PC-3 (cell line): ENCODE measurements around the gene SELPLG. TPM values are rescaled to one million over a fixed set of nuclear protein-coding genes. Genes with fewer than 3 reads are reported as not detected.

Experiments
- ATAC-seq: fragments of 200-7000 bp; cut with Tn5 transposase; 2 replicates; pipeline ENCODE4 v1.9.1; 2020; ENCODE audit warnings: mild to moderate bottlenecking, moderate library complexity
- BruUV-seq: library from RNA; stranded (reverse); fragments of 400-500 nt; replicated peaks from 2 replicates; lab custom pipeline; 2021; lab: Mats Ljungman, UMichigan
- CTCF ChIA-PET: fragments of 300-600 bp; sonication (Branson Sonifier 250); formaldehyde crosslinking; loops from one replicate; lab custom pipeline; 2022; ENCODE audit warnings: antibody characterized with exemption; lab: Charles Lee
- POLR2A ChIA-PET: fragments of 300-600 bp; sonication (Branson Sonifier 250); formaldehyde crosslinking; loops from one replicate; lab custom pipeline; 2022; ENCODE audit warnings: antibody characterized with exemption; ENCODE audit not compliant: unreplicated experiment; lab: Charles Lee
- DNase-seq: peaks from one replicate; pipeline ENCODE4 v3.0.0-alpha.2; 2015
- H2AFZ ChIP-seq: fragments of 300-600 bp; sonication (generic); 2 replicates; pipeline ENCODE4 v1.6.0; 2016; ENCODE audit warnings: antibody characterized with exemption, low read length
- H3F3A ChIP-seq: fragments of 300-600 bp; sonication (generic); one replicate; pipeline ENCODE4 v1.6.0; 2017; ENCODE audit warnings: antibody characterized with exemption, low read length, control low read depth, mild to moderate bottlenecking; ENCODE audit not compliant: unreplicated experiment
- H3K27ac ChIP-seq: fragments of 300-600 bp; sonication (generic); 2 replicates; pipeline ENCODE4 v1.5.1; 2016; ENCODE audit warnings: mild to moderate bottlenecking, low read length
- H3K27me3 ChIP-seq: fragments of 300-600 bp; sonication (generic); 2 replicates; pipeline ENCODE4 v1.6.1; 2016; ENCODE audit warnings: low read length, mixed read lengths
- H3K36me3 ChIP-seq: fragments of 300-600 bp; sonication (generic); 2 replicates; pipeline ENCODE4 v1.6.1; 2016; ENCODE audit warnings: low read depth, mixed run types, low read length, mixed read lengths
- H3K4me1 ChIP-seq: fragments of 300-600 bp; sonication (generic); 2 replicates; pipeline ENCODE4 v1.5.1; 2016; ENCODE audit warnings: low read length; ENCODE audit not compliant: insufficient read depth
- H3K4me2 ChIP-seq: fragments of 300-600 bp; sonication (generic); 2 replicates; pipeline ENCODE4 v1.6.0; 2016; ENCODE audit warnings: low read length
- H3K4me3 ChIP-seq: fragments of 300-600 bp; sonication (generic); 2 replicates; pipeline ENCODE4 v1.5.1; 2016; ENCODE audit warnings: mild to moderate bottlenecking, low read length, mixed read lengths
- H3K79me2 ChIP-seq: fragments of 300-600 bp; sonication (generic); 2 replicates; pipeline ENCODE4 v1.6.1; 2017; ENCODE audit warnings: low read length, mixed read lengths
- H3K9ac ChIP-seq: fragments of 300-600 bp; sonication (generic); 2 replicates; pipeline ENCODE4 v1.6.0; 2016; ENCODE audit warnings: mild to moderate bottlenecking, low read length
- H3K9me2 ChIP-seq: fragments of 300-600 bp; sonication (generic); replicated peaks from 2 replicates; pipeline ENCODE4 v1.6.1; 2016; ENCODE audit warnings: mixed run types, low read length, mixed read lengths
- H3K9me3 ChIP-seq: fragments of 300-600 bp; sonication (generic); 2 replicates; pipeline ENCODE4 v1.6.1; 2016; ENCODE audit warnings: low read length, mixed read lengths
- H4K20me1 ChIP-seq: fragments of 300-600 bp; sonication (generic); 2 replicates; pipeline ENCODE4 v1.6.1; 2016; ENCODE audit warnings: low read length, mixed read lengths
- CTCF ChIP-seq: fragments of 300-600 bp; sonication (generic); conservative IDR thresholded peaks from 2 replicates; pipeline ENCODE4 v1.5.1; 2017; ENCODE audit warnings: antibody characterized with exemption, low read depth, mild to moderate bottlenecking, low read length
- EZH2 ChIP-seq: fragments of 300-600 bp; sonication (generic); IDR thresholded peaks from one replicate; pipeline ENCODE4 v1.6.1; 2017; ENCODE audit warnings: antibody characterized with exemption, mild to moderate bottlenecking, low read length; ENCODE audit not compliant: unreplicated experiment
- EZH2phosphoT487 ChIP-seq: fragments of 300-600 bp; sonication (generic); IDR thresholded peaks from 2 replicates; pipeline ENCODE4 v1.6.1; 2018; ENCODE audit warnings: mild to moderate bottlenecking, antibody characterized with exemption, low read length, borderline replicate concordance
- intact Hi-C: fragments of 100-400 bp; cut with micrococcal nuclease; formaldehyde crosslinking; loops from 2 replicates; pipeline ENCODE4 v1.9.0; 2023
- total RNA-seq: library from RNA; depleted of rRNA; stranded (reverse); fragments of >200 nt; gene quantifications from 2 replicates; pipeline ENCODE4 v1.2.3, GENCODE V29; 2014

The SELPLG gene
- total RNA-seq, 1 experiment from 2014 or later = 0.73 TPM

GRCh38 chr12:108610856-108611605, 22.7 kb downstream of the SELPLG start:
- Histone ChIP-seq H3K79me2 (no peaks in the 10 kb centered on the region), H3K4me2 (no peak overlapping the region), H3K27ac (no peak overlapping the region), H3K9ac (no peak overlapping the region), H3K9me3 (no peaks in the 10 kb centered on the region), H3K27me3 (no peaks in the 10 kb centered on the region), H3K4me1 (peaks cover 16% of the 10 kb centered on the region), H2AFZ (no peak overlapping the region), H3K9me2 (no peaks in the 10 kb centered on the region), H3F3A (no peaks in the 10 kb centered on the region), H4K20me1 (no peaks in the 10 kb centered on the region), H3K4me3 (no peak overlapping the region), H3K36me3 (no peaks in the 10 kb centered on the region)
- no peak for TF ChIP-seq EZH2phosphoT487
- no peak for TF ChIP-seq CTCF
- no peak for TF ChIP-seq EZH2
- no peak for ATAC-seq
- POLR2A ChIA-PET = no interaction called here
- CTCF ChIA-PET = no interaction called here
- intact Hi-C loops = loop anchor here (10.0 kb wide), 1 partner anchor 696 kb away; no protein-coding TSS in a partner anchor
- no peak for DNase-seq
- no TSS peak for BruUV-seq

GRCh38 chr12:108610336-108610815, 23.3 kb downstream of the SELPLG start:
- no peak overlapping the region for H3K4me2 ChIP-seq
- H3K9me3 ChIP-seq = no peaks in the 10 kb centered on the region
- POLR2A ChIA-PET = no interaction called here
- intact Hi-C loops = loop anchor here (10.0 kb wide), 1 partner anchor 696 kb away; no protein-coding TSS in a partner anchor
- no peak for ATAC-seq
- H4K20me1 ChIP-seq = no peaks in the 10 kb centered on the region
- H3K36me3 ChIP-seq = no peaks in the 10 kb centered on the region
- no peak overlapping the region for H3K9ac ChIP-seq
- BruUV-seq = no TSS peak
- H3K4me1 ChIP-seq = peaks cover 16% of the 10 kb centered on the region
- H3K9me2 ChIP-seq = no peaks in the 10 kb centered on the region
- no peak for DNase-seq
- no peaks in the 10 kb centered on the region for H3F3A ChIP-seq
- H3K27ac ChIP-seq = no peak overlapping the region
- no peak overlapping the region for H2AFZ ChIP-seq
- no peak for TF ChIP-seq EZH2
- H3K27me3 ChIP-seq = no peaks in the 10 kb centered on the region
- CTCF ChIA-PET = no interaction called here
- no peaks in the 10 kb centered on the region for H3K79me2 ChIP-seq
- no peak overlapping the region for H3K4me3 ChIP-seq

- Histone ChIP-seq H3K27ac (no peak overlapping the region), H3K79me2 (no peaks in the 10 kb centered on the region), H3K4me3 (no peak overlapping the region), H4K20me1 (no peaks in the 10 kb centered on the region), H3K36me3 (no peaks in the 10 kb centered on the region), H2AFZ (no peak overlapping the region), H3K9me2 (no peaks in the 10 kb centered on the region), H3F3A (no peaks in the 10 kb centered on the region), H3K4me1 (peaks cover 16% of the 10 kb centered on the region), H3K27me3 (no peaks in the 10 kb centered on the region), H3K4me2 (no peak overlapping the region), H3K9ac (no peak overlapping the region), H3K9me3 (no peaks in the 10 kb centered on the region)
- intact Hi-C loops = loop anchor here (10.0 kb wide), 1 partner anchor 695 kb away; no protein-coding TSS in a partner anchor
- DNase-seq (no peak), ATAC-seq (no peak)
- BruUV-seq = no TSS peak
- TF ChIP-seq CTCF (no peak), EZH2 (no peak), EZH2phosphoT487 (no peak)
- ChIA-PET CTCF (no interaction called here), POLR2A (no interaction called here)
These were observed 24.0 kb downstream of the SELPLG start for GRCh38 chr12:108609537-108610335.
